ENCODE measurements around the gene TRMT1. TPM values are rescaled to one million over a fixed set of nuclear protein-coding genes. Genes with fewer than 3 reads are reported as not detected.

Gene TRMT1
- total RNA-seq, 4 donors from 2014 or later = 27.1 to 71.8 (median 28.3) TPM

GRCh38 chr19:13139633-13140311 lies 23.2 kb upstream of the TRMT1 start:
- DNase-seq = no peak
- TF ChIP-seq CTCF (IDR thresholded peaks at IDR 0.05) = no peak
- no peak for TF ChIP-seq POLR2A (IDR thresholded peaks at IDR 0.05)
- Histone ChIP-seq H3K4me1 (no peaks in the 10 kb centered on the region), H3K36me3 (peaks cover 0 to 66% (median 0%) of the 10 kb centered on the region in 3 donors), H3K4me3 (no peak overlapping the region), H3K27ac (no peak overlapping the region), H3K9me3 (no peaks in the 10 kb centered on the region), H3K27me3 (no peaks in the 10 kb centered on the region)

GRCh38 chr19:13138916-13139198 lies 22.3 kb upstream of the TRMT1 start:
- no peaks in the 10 kb centered on the region for H3K27me3 ChIP-seq
- H3K4me1 ChIP-seq = no peaks in the 10 kb centered on the region
- H3K9me3 ChIP-seq = no peaks in the 10 kb centered on the region
- H3K4me3 ChIP-seq = no peak overlapping the region
- no peak overlapping the region for H3K27ac ChIP-seq
- no peak for DNase-seq
- peaks cover 0 to 57% (median 0%) of the 10 kb centered on the region in 3 donors for H3K36me3 ChIP-seq
- no peak for TF ChIP-seq CTCF (IDR thresholded peaks at IDR 0.05)

- Histone ChIP-seq H3K27me3 (no peaks in the 10 kb centered on the region), H3K27ac (no peak overlapping the region), H3K4me3 (no peak overlapping the region), H3K9me3 (no peaks in the 10 kb centered on the region), H3K4me1 (no peaks in the 10 kb centered on the region), H3K36me3 (peaks cover 0 to 55% (median 0%) of the 10 kb centered on the region in 3 donors)
- no peak for DNase-seq
- TF ChIP-seq POLR2A (IDR thresholded peaks at IDR 0.05) (no peak), CTCF (IDR thresholded peaks at IDR 0.05) (no peak)
These were observed 21.8 kb upstream of the TRMT1 start for GRCh38 chr19:13138171-13138915.

GRCh38 chr19:13137290-13137794 lies 20.8 kb upstream of the TRMT1 start:
- Histone ChIP-seq H3K27me3 (no peaks in the 10 kb centered on the region), H3K4me3 (no peak overlapping the region), H3K4me1 (no peaks in the 10 kb centered on the region), H3K9me3 (no peaks in the 10 kb centered on the region), H3K27ac (no peak overlapping the region), H3K36me3 (peaks cover 0 to 52% (median 0%) of the 10 kb centered on the region in 3 donors)
- no peak for DNase-seq
- no peak for TF ChIP-seq POLR2A (IDR thresholded peaks at IDR 0.05)
- TF ChIP-seq CTCF (IDR thresholded peaks at IDR 0.05) = no peak

- Histone ChIP-seq H3K36me3 (peaks cover 0 to 52% (median 0%) of the 10 kb centered on the region in 3 donors), H3K4me3 (no peak overlapping the region)
These were observed 18.8 kb upstream of the TRMT1 start for GRCh38 chr19:13135068-13136062.

More at GRCh38 chr19:13135068-13136062, 18.8 kb upstream of the TRMT1 start:
- Histone ChIP-seq H3K27me3 (no peaks in the 10 kb centered on the region), H3K9me3 (no peaks in the 10 kb centered on the region), H3K27ac (no peak overlapping the region), H3K4me1 (no peaks in the 10 kb centered on the region)
- no peak for DNase-seq
- TF ChIP-seq CTCF (IDR thresholded peaks at IDR 0.05) (no peak), POLR2A (IDR thresholded peaks at IDR 0.05) (no peak)

All from Peyer's patch (tissue), 4 donors.